ENCODE results near the gene SF3B4.
"Not testable (repeated sequence)": the region's sequence is repeated elsewhere in the genome, so short reads cannot be mapped to it uniquely, and the experiment has no call there.

The SF3B4 gene, protein sequence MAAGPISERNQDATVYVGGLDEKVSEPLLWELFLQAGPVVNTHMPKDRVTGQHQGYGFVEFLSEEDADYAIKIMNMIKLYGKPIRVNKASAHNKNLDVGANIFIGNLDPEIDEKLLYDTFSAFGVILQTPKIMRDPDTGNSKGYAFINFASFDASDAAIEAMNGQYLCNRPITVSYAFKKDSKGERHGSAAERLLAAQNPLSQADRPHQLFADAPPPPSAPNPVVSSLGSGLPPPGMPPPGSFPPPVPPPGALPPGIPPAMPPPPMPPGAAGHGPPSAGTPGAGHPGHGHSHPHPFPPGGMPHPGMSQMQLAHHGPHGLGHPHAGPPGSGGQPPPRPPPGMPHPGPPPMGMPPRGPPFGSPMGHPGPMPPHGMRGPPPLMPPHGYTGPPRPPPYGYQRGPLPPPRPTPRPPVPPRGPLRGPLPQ

GRCh38 chr1:149927563-149928400 is at the start of gene SF3B4:
Gene SF3B4 (minus strand): TSS chr1:149927803. CDS start chr1:149927759, 44 bp downstream.
- peak; percentile 98 for DNase-seq

DNA sequence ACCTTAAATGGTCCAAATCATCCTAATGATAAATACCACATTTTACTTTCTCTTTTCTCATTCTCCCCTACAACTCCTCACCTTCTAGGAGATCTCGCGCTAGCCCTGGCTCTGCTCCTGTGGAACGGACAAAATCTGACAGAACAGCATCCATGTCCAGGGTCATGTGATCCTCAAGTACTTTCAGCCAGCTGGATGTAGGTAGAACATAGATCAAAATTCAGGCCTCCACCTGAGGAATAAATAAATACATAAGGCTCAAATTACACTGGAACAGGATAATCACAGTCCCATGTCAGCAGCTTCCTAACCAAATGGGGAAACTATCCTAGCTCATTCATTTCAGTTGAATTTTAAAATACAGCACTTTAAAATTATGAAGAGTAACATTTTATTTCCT is 49.7 kb upstream of the SF3B4 start:
- no peak for DNase-seq

- no peak for DNase-seq
These were observed 44.9 kb upstream of the SF3B4 start for GRCh38 chr1:149972547-149972946.

DNA sequence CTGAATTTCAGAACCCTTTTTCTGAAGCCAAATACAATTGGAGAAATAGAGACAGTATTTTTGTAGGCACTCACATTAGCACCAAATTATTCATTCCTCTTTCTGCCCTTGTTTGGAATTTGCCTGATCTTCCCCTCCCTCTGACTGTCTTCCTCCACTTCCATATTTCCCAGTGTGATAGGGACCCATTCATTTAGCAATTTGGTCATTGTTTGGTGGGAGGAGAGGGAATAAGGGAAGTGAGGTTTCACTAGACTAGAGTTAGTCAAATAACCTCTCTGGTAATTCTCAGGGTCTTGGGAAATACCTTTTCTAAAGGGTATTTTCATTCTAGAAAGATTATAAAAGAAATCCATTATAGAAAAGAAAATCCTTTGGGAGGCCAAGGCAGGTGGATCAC is 40.0 kb upstream of the SF3B4 start:
- DNase-seq, result no peak

- no peak for DNase-seq
These were observed 39.4 kb upstream of the SF3B4 start for GRCh38 chr1:149967041-149967440.

- no peak for DNase-seq
These were observed 38.8 kb upstream of the SF3B4 start for GRCh38 chr1:149966405-149966804.

GRCh38 chr1:149965440-149965839 is 37.8 kb upstream of the SF3B4 start:
- no peak for DNase-seq

- DNase-seq, result no peak
These were observed 35.8 kb upstream of the SF3B4 start for GRCh38 chr1:149963358-149963757.

- DNase-seq, result no peak
These were observed 35.1 kb upstream of the SF3B4 start for GRCh38 chr1:149962736-149963135.

DNA sequence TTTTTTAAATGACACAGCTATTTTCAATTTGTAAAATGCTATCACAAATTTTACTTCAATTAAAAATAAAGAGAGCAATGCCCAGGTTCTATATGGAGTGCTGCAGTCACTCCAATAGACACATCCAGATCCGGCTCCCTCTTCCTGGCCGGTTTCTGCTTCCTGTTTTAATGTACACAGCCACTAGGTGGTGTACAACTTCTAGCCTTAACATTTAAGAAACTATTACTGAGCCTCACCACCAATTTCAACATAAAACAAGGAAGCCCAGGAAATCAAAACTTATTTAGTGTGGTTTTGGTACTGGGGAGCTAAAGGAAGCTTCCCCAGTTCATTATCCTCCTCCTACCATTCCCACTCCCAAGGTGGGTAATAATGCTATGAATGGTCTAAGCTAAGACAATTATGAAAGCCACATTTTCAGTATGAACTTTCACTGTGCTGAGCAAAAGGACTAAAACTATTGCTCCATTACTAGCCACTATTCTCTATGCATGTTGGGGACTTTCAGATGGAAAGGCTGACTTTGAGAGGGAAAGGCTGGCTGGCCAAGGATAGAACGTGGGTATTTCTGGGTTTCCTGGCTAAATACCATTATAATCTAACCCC is 34.5 kb upstream of the SF3B4 start:
- peak; percentile 90 for DNase-seq

- DNase-seq, result not testable (repeated sequence)
These were observed 29.9 kb upstream of the SF3B4 start for GRCh38 chr1:149957548-149957947.

GRCh38 chr1:149949911-149950310 is 22.3 kb upstream of the SF3B4 start:
- no peak for DNase-seq

GRCh38 chr1:149945206-149945605 is 17.6 kb upstream of the SF3B4 start:
- DNase-seq, result no peak

- no peak for DNase-seq
These were observed 15.3 kb upstream of the SF3B4 start for GRCh38 chr1:149942885-149943284.

DNA sequence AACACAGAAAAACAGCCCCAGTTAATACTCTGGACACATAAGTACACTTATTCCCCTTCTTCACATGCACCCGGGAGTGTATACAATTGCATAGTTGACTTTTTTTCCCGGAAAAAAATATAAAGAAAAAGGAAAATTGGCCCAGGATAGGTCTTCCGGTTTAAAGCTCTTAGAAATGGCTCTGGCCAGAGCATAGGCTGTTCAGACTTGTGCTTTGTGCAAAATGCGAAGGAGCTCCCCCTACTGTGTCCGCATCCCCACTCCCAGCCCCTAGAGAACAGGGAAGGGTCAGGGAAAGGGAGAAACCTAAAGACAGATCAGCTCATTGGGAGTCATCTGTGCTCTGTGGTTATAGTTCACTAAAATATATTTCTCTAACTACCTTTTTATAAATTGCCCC is 14.6 kb upstream of the SF3B4 start:
- no peak for DNase-seq

DNA sequence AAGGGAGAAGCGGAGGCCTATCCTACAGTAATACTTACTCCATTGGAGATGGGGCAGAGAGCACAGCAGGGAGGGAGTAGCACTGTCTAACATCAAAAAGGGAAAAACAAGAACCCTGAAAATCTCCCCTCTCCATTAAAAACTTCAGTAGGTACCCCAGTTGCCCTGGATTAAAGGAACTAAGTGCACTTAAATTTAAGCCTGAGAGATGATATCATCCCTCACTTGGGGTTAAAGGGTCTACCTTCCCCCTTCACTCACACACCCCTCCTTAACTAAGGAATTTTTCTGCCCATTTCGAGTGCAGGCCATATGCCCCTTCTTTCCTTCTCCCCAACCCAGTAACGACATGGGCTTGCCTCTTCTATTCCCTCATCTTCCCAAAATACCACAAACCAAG is 12.8 kb upstream of the SF3B4 start:
- DNase-seq, result no peak

DNA sequence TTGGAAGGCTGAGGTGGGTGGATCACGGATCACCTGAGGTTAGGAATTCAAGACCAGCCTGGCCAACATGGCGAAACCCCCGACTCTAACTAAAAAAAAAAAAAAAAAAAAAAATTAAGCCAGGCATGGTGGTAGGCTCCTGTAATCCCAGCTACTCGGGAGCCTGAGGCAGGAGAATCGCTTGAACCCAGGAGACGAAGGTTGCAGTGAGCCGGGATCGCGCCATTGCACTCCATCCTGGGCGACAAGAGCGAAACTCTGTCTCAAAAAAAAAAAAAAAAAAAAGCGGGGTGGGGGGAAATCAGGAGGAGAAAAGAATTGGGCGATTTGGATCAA is 11.0 kb upstream of the SF3B4 start:
- DNase-seq, result not testable (repeated sequence)

- peak; percentile 27 for DNase-seq
These were observed 10.2 kb upstream of the SF3B4 start for GRCh38 chr1:149937759-149938158.

- DNase-seq, result peak; percentile 19
These were observed 9.5 kb upstream of the SF3B4 start for GRCh38 chr1:149936992-149937705.

DNA sequence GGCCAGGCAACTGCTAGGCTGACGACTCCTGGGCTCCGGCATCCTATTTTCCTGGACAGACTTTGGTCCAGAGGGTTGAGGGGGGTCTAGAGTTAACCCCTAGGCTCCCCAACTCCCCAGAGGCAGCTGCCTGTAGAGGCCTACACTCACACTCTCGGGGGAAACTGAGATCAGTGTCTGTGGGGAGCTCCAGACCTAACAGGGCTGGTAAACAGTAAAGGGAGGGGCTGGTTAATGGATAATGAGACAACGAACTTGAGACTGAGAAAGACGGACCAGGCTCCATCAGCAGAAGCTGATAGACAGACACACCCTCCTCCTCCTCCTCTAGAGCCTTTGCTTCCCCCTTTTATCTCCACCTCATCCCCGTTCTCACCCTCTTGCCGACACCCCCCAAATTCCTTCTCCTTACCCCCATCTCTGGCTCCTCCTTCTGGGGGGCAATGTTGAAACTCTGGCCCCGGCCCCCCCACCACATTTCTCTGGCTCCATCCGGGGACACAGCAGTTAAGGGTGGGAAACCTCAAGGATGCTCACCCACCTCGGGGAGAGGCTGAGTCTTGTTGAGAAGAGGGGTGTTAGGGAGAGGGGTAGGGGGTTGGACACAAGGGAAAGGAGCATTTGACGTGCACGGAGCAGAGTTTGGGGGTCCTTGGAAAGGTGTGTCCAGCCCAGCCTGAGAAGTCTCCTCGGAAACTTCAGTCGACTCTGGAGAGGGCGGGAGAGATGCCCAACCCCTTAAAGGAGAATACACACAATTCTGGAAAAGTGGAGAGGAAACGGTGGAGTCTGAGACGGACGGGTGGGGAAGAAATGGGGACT is 8.8 kb upstream of the SF3B4 start, which contains the start of gene MTMR11:
Gene MTMR11, minus strand, starts transcription at position 710 of the 822 bp plus-strand sequence. Its CDS starts 232 bp downstream, at position 478.
- DNase-seq, result peak; percentile 31

DNA sequence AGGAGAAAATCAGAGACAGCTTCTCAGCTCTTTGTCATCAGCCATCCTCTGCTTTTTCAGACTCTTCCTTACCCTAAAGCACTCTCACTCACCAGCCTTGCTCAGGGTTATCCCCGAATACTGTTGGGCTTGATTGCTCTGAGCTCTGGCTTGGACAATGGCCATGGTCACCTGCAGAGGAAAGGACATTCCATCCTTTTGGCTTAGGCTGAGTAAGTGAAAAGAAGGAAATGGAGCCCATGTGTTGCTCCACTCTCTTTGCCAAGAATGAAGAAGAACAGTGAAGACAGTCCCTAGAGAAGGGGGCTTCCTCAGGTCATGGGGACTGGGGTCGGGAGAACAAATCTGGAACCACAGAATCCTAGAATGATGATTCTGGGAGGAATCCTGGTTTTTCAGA is 6.8 kb upstream of the SF3B4 start:
- no peak for DNase-seq

DNA sequence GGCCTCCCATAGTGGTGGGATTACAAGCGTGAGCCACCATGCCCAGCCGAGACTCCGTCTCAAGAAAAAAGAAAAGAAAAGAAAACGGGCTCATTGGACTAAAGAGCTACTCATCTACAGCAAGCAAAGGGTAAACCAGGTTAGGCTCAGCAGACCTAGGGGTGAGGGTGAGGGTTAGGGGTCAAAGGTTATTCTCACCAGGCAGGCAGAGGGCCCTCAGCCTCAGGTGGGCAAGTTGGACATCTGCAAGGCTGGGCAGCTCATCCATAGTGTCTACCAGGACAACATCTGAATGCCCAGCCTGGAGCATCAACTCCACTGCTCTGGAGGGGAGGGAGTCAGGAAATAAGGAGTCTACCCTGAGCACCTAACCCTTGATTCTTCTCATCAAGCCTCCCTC is 5.6 kb upstream of the SF3B4 start:
- no peak for DNase-seq

Data from hematopoietic multipotent progenitor cell treated with erythropoietin and hydrocortisone succinate and interleukin-3 and kit ligand, for 4 days (in vitro differentiated cells).